Fibroblast of villous mesenchyme (primary cell): ENCODE measurements around the gene CEBPG. TPM values are rescaled to one million over a fixed set of nuclear protein-coding genes. Genes with fewer than 3 reads are reported as not detected.

Source experiments
- DNase-seq: peaks from one replicate; pipeline ENCODE4 v3.0.0-alpha.2; 2010; ENCODE audit warnings: low read depth
- H3K4me3 ChIP-seq: 2 replicates; pipeline ENCODE4 v1.5.1; 2011; ENCODE audit warnings: low read depth, mild to moderate bottlenecking, low read length
- CTCF ChIP-seq: IDR thresholded peaks from 2 replicates; pipeline ENCODE4 v1.5.1; 2012; ENCODE audit warnings: low read depth, mild to moderate bottlenecking, low read length; ENCODE audit not compliant: insufficient read depth
- total RNA-seq: library from RNA; depleted of rRNA; stranded (reverse); fragments of >200 nt; gene quantifications from 2 replicates; pipeline ENCODE4 v1.2.3, GENCODE V29; 2012

Gene CEBPG
- total RNA-seq, 1 donor: 22.0 TPM

GRCh38 chr19:33402421-33403220 lies 29.1 kb downstream of the CEBPG start:
- no peak for TF ChIP-seq CTCF
- no peak for DNase-seq
- no peak overlapping the region for H3K4me3 ChIP-seq

- TF ChIP-seq CTCF: no peak
- DNase-seq: peak; percentile 12
- H3K4me3 ChIP-seq: no peak overlapping the region
Observed at GRCh38 chr19:33403221-33403972, 29.9 kb downstream of the CEBPG start.

GRCh38 chr19:33403973-33404304 lies 30.4 kb downstream of the CEBPG start:
- DNase-seq: no peak
- TF ChIP-seq CTCF: no peak
- no peak overlapping the region for H3K4me3 ChIP-seq

GRCh38 chr19:33404506-33405253 lies 31.2 kb downstream of the CEBPG start:
- DNase-seq: no peak
- no peak overlapping the region for H3K4me3 ChIP-seq
- TF ChIP-seq CTCF: no peak

GRCh38 chr19:33405254-33405552 lies 31.7 kb downstream of the CEBPG start:
- no peak for TF ChIP-seq CTCF
- H3K4me3 ChIP-seq: no peak overlapping the region
- no peak for DNase-seq

- no peak for TF ChIP-seq CTCF
- no peak for DNase-seq
- H3K4me3 ChIP-seq: no peak overlapping the region
Observed at GRCh38 chr19:33405553-33406461, 32.3 kb downstream of the CEBPG start.
